ENCODE results near the gene TRAPPC5.
"Not testable (repeated sequence)": the region's sequence is repeated elsewhere in the genome, so short reads cannot be mapped to it uniquely, and the experiment has no call there.

TRAPPC5 gene

DNA sequence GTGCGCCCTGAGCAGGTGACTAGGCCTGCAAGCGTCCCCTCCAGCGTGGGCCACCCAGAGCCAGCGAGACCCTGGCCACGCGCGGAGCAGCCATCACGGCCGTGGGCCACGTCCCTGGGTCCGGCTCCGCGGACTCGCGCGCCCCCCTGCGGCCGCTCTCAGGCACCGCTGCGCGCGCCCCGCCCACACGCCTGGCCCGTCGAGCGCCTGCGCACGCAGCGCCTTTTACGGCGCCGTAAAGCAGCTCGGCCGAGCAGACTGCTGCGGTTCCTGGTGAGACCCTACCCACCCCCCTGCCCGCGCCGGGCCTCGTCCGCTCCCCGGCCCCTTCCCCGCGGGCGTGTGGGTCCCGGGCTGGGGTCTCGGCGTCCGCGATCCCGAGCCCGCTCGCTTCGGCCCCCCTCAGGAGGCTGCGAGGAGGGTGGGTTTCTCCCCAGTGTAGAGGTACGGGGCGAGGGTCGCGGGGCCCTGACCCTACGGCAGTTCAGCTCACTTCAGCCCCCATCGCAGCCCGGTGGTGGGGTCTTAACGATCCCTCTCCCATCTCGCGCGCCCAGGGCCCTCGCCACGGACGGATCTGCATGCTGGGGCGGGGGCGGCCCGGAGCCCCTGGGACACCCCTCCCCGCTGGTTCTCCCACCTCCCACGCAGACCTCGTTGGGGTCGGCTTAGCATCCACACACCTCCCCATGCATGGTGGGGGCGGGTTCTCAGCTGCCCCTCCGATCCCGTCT is at the start of gene TRAPPC5:
Gene TRAPPC5, plus strand, starts transcription at position 228 of the 734 bp plus-strand sequence. CDS start 1,421 bp downstream, outside the sequence.
- DNase-seq: no peak

DNA sequence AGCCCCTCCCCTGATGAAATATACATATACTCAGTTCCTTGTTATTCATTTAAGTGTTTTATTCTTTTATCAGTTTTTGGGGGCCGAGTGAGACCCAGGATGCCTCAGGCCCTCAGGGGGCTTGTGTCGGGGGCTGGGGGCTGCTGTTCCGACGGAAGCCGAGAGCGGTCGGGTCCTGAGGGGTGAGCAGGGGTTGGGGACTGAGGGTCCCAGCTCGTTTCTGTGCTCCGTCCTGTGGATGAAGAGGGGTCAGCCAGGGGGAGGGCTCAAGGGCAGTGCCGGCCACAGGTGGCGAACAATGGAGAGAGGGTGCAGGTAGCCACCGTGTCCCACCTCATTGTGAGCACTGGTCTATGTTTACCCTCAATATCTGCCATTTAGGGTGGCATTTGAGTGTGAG is 49.1 kb upstream of the TRAPPC5 start:
- DNase-seq: no peak

DNA sequence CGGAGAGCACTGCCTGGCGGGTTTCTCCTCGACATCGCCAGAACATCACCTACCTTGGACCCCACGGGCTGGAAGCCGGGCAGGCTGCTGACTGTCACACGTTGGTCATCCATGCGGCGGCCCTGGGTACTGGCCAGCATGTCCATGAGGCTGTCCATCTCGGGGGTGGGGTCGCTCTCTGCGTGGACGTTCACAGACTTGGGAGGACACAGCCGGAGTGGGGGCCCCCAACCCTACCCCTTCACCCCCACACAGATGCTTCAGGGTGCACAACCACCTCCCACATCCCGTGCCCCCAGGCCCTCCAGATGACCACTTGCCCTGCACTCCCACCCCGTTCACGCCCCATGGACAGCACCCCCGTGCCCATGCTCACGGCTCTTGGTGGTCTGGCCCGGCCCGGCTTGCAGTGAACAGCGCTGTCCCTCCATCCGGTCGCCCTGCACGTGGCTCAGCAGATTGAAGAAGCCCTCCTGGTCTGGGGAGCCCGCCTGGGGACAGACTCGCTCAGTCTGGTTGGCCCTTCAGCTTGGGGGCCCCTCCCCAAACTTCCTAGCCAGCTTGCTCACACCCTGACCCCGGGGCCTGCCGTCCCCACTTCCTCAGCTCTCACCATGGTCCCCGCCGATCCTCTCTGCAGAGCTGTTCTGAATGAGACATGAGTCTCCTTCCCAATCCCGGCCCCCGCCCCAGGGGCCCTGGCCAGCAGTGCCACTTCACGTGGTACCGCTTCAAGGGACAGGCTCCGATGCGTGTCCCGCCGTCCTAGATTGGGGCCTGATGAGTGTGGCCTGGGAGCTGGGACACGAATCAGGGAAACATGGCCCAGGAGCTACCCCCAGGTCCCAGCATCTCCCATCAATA is 48.1 kb upstream of the TRAPPC5 start:
- DNase-seq: no peak

DNA sequence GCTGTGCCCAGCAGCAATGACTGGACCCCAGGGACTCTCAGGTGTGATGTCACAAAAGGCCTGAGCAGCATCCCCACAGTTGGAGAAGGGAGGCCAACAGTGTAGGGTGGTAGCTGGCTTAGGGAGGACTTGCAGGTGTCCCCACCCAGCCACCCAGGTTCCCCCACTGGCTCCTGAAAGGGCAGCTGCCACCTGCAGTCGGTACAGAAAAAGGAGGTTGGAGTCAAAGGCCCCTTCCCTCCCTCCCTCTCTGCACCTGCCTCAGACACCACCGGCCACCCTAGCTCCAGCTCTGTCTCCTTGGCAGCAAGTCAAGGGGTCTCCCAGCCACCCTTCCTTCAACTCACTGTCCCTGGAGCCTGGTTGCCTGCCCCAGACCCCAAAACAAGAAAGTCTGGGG is 46.9 kb upstream of the TRAPPC5 start, which contains the start of gene PCP2:
Gene PCP2, minus strand, starts transcription at position 22 of the 400 bp plus-strand sequence. CDS start 262 bp downstream, outside the sequence.
- no peak for DNase-seq

DNA sequence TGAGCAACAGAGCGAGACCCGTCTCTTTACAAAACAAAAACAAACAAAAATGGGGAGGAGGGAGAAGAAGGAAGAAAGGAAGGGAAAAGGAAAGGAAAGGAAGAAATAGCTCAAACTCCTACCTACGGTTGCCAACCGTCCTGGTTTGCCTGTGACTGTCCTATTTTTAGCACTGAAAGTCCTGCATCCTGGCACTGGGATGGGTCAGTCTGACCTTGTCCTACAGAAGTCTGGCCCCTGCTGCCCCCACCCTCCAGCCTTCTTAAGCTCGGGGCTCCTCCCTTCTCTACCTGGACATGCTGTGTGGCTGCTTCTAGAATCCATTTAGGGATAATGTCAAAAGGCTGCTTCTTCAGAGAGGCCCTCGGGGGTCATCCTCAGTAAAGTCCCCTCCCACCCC is 45.0 kb upstream of the TRAPPC5 start:
- no peak for DNase-seq

DNA sequence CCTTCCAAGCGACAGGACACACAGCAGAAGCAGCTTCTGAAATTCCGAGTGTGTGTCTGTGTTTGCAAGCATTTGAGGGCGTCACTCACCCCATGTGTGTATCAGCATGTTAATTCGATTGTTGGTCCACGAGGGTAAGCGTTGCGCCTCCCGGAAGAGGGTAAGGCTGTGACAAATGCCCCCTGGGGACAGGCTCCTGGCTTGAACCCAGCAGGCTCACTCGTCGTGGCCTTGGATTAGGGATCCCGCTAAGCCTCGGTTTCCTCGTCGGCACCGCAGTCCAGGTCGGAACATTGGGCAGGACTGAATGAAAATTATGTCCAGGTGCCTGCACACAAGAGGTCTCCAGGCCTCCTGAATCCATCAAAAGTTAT is 44.3 kb upstream of the TRAPPC5 start:
- DNase-seq: no peak

DNA sequence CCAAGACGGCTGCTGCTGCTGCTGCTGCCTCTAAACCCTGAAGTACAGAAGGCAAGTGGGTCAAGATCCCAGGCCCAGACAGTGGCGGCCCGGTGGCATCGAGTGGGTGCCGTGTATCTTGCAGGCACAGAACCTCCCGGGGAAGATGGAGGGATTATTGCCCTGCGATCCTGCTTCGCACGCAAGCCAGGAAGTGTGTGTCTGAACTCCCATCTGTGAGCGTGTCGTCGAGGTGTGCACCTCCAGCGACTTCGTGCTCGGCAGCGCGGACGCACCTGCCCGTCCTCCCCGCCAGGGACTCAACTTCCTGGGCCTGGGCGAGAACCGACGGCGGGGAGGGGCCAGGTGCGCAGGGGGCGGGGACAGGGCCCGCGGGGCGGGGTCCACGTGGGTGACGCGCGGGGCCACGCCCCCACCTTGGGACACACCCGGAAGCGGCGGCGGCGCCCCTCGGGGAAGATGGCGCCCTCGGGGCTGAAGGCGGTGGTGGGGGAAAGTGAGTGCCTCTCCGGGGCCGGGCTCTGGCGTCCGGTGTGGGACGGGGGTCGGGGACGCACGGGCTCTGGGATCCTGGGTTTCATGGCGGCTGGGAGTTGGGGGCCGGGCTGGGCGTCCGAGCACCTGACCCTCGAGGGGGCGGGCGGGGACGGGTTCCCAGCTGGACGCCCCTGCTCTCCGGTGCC is 43.8 kb upstream of the TRAPPC5 start, which contains the start of gene STXBP2:
Gene STXBP2, plus strand, starts transcription at position 420 of the 683 bp plus-strand sequence. Its CDS starts 40 bp downstream, at position 460.
- no peak for DNase-seq

DNA sequence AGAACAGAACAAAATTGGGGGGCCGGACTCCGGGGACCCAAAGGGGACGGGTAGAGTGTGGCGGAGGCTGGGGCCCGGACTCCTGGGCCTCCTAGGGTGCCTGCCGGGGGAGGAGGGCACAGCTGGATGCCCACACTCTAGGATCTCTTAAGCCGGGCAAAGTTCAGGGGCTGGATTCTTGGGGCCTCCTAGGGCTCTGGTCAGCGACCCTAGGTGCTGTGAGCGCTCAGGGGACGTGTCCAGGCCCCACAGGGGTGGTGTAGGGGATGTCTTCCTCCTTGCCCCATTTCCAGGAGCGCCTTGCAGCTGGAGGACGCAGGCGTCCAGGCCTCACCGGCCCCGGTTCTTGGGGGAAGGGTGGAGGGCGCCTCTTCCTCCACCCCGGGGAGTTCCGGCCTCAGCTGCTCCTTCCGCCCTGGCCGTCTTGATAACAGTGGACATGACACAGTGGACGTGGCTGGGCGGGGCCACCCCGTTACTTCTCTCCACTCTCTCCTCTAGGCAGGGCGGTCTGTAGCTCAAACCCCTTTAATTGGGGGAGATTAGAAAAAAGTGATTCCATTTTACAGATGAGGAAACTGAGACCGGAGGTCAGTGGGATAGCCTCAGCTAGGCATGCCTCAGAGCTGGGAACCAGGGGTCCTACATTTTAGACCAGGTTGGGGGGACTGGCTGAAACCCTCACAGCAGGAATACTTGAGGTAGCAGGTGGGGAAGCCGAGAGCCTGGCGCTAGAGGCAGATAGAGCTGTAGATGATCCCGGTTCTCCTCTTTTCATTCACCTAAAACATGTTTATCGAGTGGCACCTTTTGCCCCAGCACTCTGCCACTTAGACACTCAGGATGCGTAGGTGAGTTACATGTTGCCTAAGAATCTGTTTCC is 43.0 kb upstream of the TRAPPC5 start:
- DNase-seq: no peak

DNA sequence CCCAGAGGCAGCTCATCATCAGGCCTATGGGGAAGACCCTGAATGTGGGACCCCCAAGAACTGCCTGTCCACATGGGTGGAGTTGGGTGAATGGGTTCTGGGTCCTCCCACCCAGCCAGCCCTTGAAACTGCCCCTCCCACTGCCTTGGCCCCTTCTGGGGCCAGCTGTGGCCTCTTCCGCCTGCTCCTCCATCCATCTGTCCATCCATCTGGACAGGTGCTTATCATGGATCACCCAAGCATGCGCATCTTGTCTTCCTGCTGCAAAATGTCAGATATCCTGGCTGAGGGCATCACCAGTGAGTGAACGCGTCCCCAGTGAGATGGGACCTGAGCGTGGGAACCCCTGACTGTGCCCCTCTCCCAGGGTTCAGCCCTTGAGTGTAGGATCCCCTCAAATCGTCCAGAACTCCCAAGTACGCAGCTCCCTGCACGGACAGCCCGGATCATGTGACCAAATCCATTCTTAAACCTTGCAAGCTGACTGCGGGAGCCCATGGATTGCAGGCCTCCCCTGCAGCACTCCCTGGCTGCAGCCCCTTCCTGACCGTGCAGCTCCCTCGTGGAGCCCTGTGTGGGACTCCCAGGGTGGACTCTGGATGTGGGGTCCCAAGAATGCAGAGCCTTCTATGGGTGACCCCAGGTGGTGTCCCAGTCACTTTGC is 41.7 kb upstream of the TRAPPC5 start:
- DNase-seq: no peak

DNA sequence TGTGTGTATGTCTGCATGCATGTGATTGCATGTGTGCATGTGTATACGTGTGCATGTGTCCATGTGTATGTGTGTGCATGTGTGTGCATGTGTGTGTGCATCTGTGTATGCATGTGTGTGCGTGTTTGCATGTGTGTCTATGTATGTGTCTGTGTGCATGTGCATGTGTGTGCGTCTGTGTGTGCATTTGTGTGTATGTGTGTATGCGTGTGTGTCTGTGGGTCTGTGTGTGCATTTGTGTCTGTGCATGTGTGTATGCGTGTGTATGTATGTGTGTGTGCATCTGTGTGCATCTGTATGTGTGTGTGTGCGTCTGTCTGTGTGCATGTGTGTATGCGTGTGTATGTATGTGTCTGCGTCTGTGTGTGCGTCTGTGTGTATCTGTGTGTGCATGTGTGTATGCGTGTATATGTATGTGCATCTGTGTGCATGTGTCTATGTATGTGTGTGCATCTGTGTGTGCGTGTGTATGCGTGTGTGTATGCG is 40.7 kb upstream of the TRAPPC5 start:
- DNase-seq: no peak

DNA sequence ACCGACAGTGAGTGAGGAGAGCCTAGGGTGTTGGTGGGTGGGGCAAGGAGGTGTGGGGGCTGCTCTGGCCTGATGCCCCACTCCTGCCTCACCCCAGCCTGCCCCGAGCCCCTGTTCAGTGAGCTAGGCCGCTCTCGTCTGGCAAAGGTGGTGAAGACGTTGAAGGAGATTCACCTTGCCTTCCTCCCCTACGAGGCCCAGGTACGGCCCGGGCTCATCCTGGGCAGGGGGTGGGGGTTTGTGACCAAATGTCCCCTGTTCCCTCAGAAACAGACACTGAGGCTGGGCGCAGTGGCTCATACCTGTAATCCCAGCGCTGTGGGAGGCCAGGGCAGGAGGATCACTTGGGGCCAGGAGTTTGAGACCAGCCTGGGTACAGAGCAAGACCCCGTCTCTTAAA is 39.8 kb upstream of the TRAPPC5 start:
- DNase-seq: no peak

DNA sequence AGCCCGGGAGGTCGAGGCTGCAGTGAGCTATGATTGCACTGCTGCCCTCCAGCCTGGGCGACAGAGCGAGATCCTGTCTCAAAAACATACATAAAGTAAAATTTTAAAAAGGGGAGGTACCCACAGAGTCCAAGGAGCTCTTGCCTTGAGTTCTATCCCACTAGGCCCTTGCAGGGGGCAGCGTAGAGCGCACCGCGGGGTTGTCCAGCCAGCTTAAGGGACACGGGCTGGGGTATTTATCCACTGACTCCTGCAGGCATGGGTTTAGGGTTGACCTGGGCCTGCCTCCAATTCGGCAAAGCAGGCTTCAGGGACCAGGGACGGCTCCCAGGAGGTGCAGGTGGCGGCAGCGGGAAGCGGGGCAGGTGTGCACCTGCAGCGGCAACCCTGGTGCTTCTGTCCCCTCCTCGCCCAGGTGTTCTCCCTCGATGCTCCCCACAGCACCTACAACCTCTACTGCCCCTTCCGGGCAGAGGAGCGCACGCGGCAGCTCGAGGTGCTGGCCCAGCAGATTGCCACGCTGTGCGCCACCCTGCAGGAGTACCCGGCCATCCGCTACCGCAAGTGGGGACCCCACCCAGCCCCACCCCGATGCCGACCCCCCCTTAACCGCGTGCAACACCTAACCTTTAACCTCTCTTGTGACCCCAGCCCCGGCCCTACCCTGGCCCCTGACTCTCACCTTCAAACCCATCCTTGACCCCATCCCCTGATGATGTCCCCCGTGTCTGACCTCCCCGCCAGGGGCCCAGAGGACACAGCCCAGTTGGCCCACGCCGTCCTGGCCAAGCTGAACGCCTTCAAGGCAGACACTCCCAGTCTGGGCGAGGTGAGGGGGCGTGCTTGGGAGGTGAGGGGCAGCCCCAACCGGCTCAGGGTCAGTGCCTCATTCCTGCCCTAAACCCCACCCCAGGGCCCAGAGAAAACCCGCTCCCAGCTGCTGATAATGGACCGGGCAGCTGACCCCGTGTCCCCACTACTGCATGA is 39.0 kb upstream of the TRAPPC5 start:
- DNase-seq: no peak

DNA sequence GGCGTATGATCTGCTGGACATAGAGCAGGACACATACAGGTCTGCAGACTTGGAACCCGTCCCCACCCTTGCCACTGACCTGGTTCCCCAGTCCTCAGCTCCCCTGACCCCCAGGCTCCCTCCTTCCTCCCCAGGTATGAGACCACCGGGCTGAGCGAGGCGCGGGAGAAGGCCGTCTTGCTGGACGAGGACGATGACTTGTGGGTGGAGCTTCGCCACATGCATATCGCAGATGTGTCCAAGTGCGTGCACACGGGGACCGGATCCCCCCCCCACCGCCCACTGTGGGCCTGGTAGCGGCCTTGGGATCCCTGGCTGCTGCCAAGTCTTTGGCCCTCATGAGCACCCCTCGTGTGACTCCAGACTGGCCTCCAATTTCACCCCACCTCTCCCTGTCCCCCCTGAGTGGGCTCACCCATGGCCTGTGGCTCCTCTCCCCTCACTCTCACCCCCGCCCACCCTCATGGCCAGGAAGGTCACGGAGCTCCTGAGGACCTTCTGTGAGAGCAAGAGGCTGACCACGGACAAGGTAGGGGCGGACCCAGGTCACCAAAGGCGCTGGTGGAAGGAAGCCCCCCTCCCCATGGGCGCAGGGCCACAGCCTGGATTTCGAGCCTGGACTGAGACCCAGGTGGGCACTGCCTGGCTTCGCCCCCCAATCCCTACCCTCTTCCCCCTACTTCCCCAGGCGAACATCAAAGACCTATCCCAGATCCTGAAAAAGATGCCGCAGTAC is 38.2 kb upstream of the TRAPPC5 start:
- no peak for DNase-seq

DNA sequence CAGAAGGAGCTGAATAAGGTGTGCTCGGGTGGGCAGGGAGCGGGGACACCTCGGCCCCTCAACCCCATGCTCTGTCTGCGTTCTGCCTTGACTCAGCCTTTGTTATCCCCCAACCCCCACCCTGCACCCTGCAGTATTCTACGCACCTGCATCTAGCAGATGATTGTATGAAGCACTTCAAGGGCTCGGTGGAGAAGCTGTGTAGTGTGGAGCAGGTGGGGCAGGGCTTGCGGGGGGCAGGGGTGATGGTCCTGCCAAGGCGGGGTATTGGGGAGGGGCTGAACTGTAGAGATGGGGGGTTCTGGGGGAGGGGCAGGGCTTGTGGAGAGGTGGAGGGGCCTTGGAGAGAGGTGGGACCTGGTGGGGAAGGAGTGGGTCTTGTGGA is 37.6 kb upstream of the TRAPPC5 start:
- no peak for DNase-seq

DNA sequence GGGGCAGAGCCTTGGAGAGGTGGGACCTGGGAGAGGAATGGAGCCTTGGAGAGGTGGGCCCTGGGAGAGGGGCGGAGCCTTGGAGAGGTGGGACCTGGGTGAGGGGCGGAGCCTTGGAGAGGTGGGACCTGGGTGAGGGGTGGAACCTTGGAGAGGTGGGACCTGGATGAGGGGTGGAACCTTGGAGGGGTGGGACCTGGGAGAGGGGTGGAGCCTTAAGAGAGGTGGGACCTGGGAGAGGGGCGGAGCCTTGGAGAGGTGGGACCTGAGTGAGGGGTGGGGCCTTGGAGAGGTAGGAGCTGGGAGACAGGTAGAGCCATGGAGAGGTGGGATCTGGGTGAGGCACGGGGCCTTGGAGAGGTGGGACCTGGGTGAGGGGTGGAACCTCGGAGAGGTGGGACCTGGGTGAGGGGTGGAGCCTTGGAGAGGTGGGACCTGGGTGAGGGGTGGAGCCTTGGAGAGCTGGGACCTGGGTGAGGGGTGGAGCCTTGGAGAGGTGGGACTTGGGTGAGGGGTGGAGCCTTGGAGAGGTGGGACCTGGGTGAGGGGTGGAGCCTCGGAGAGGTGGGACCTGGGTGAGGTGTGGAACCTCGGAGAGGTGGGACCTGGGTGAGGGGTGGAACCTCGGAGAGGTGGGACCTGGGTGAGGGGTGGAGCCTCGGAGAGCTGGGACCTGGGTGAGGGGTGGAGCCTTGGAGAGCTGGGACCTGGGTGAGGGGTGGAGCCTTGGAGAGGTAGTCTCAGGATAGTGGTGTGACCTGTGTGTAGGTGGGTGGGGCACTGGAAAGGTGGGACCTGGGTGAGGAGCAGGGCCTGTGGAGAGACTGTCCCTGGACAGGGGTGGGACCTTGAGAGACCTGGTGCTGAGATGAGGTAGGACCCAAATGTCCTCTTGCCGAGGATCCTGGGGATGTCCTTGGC is 36.7 kb upstream of the TRAPPC5 start:
- not testable (repeated sequence) for DNase-seq

DNA sequence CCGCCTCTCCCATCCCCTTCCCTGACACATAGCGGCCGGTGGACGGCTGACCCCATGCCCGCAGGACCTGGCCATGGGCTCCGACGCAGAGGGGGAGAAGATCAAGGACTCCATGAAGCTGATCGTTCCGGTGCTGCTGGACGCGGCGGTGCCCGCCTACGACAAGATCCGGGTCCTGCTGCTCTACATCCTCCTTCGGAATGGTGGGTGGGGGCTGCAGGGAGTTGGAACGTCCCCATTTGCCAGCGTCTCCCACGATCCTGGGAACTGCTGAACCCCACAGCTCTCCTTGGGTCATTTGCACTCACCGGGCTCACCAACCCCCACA is 36.1 kb upstream of the TRAPPC5 start:
- no peak for DNase-seq

DNA sequence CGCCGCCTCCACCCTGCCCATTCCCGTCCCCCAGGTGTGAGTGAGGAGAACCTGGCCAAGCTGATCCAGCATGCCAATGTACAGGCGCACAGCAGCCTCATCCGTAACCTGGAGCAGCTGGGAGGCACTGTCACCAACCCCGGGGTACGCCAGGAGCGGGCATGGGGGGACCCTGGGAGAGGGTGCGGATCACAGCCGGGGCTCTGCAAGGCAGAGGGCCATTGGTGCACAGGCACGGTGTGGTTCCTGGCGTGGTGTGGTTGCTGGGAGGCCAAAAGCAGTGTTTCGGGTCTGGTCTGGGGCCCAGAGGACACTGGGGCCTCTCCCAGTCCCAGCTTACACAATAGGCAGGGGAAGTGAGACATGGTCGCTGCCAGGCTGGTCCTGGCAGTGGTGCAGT is 35.5 kb upstream of the TRAPPC5 start:
- DNase-seq: no peak

DNA sequence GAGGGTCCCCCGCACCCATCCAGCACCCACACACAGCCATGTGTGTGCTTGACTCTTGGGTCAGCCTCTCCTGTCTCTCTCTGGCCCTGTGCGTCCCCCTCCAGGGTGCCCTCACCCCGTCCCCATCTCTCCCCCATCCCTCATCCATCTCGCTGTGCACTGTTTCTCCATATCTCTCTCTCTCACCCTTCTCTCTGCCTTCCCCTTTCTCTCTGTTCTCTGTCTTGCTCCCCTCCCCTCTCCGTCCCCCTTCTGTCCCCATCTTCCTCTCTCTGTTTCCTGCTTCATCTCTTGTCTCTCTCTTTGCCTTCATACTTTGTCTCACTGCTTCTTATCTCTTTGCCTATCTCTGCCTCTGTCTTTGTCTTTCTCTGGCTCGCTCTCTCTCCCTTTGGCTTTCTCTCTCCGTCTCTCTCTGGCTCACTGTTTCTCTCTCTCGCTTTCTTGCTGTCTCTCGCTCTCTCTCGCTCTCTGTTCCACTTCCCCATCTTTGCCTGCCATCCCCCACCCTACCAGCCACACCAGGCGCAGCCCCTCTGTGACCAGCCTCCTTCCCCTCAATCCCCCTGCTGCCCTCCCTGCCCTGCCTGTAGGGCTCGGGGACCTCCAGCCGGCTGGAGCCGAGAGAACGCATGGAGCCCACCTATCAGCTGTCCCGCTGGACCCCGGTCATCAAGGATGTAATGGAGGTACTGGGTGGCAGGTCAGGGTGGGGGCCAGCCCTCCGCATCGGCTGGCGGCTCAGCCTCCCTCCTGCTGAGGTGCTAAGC is 34.8 kb upstream of the TRAPPC5 start:
- no peak for DNase-seq

All from NCI-H187 treated with DMSO at 0.1 percent for 48 hours (cell line).